ENCODE data around the gene ARL8B.
"Not testable (repeated sequence)": the region's sequence is repeated elsewhere in the genome, so short reads cannot be mapped to it uniquely, and the experiment has no call there.

ARL8B gene

DNA sequence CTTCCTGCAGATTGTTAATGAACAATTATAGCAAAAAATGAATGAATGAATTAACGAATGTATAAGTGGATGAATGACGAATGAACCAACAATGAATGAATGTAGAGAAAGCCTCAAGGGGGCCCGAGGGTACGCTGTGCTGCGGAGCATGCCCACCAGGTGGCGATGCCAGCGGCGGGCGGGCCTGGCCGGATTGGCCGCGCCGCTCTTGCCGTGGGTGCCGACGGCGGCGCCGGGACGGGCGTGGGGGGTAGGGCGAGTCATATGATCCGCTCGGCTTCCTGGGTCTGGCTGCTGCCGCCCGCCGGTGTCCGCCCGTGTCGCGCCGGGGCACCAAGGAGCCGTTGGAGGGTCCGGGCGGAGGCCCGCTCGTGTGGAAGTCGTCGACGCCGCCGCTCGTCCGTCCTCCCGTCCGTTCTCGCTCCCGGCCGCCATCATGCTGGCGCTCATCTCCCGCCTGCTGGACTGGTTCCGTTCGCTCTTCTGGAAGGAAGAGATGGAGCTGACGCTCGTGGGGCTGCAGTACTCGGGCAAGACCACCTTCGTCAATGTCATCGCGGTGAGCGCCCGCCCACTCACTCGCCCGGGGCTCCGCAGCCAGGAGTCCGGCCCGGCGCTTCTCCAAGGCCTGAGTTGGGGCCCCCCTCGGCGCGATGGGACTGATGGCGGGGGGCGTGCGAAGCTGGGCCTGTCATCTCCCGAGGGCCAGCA, at the start of gene ARL8B:
Gene ARL8B (plus strand): TSS at position 263 of the 711 bp plus-strand sequence. CDS start 174 bp downstream, at position 437.
- no peak for DNase-seq (ENCODE audit: low read depth)

DNA sequence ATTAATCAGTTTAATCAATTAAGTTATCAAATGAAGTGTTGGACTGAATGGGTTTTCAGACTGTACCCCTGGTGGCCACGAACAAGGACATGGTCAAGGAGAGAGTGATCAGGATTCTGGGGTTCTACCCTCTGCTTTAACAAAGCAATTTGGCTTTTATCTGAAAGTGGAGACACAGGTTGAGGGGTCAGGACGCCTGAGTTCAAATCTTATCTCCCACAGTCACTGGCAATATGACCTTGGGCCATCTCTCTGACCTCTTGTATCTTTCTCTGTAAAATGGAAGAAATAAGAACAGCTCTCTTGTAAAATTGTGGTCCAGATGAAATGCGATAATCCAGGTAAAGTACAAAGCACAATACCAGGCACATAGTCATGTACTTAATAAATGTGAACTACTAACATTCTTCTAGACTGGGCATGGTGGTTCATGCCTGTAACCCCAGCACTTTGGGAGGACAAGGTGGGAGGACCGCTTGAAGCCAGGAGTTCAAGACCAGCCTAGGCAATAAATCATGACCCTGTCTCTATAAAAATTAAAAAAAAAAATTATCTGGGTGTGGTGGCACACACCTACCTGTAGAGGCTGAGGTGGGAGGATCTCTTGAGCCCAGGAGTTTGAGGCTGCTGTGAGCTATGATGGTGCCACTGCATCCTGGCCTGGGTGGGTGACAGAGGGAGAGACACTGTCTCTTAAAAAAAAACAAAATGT, 48.6 kb upstream of the ARL8B start:
- DNase-seq (ENCODE audit: low read depth), result no peak

DNA sequence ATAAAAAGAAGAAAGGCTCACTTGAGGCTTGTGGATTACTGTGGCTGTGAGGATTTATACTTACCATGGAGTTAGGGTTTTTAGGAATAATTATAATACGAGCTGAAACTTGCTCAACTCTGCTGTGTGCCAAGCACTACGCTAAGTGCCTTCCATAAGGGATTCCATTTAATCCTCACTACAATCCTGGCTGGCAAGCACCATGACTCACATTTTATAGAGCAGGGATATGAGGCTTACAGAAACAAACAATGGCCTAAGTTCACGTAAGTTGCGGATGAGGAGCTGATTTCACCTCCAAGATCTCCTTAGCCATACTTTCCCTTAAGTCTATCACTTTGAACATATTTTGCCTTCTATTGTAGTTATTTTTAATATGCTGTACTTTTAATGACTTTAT, 43.9 kb upstream of the ARL8B start:
- no peak for DNase-seq (ENCODE audit: low read depth)

DNA sequence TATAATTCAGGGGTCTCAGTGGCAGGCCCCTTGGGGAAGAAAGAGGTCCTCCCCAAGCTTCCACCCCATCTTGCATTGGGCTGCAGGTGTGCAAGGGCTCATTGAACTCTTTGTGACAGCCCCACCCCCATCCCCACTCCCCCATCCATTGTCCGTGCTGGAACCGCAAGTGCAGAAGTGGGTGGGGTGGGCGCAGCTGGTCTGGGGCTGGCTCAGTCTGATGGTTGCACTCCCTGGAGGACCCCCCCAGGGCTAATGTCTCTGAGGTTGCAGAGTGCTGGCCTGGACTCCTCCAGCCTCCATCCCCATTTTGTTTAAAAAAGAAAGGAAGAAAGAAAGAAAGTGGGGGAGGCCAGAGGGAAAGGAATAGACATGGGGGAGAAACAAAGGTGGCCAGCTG, 42.3 kb upstream of the ARL8B start:
- no peak for DNase-seq (ENCODE audit: low read depth)

DNA sequence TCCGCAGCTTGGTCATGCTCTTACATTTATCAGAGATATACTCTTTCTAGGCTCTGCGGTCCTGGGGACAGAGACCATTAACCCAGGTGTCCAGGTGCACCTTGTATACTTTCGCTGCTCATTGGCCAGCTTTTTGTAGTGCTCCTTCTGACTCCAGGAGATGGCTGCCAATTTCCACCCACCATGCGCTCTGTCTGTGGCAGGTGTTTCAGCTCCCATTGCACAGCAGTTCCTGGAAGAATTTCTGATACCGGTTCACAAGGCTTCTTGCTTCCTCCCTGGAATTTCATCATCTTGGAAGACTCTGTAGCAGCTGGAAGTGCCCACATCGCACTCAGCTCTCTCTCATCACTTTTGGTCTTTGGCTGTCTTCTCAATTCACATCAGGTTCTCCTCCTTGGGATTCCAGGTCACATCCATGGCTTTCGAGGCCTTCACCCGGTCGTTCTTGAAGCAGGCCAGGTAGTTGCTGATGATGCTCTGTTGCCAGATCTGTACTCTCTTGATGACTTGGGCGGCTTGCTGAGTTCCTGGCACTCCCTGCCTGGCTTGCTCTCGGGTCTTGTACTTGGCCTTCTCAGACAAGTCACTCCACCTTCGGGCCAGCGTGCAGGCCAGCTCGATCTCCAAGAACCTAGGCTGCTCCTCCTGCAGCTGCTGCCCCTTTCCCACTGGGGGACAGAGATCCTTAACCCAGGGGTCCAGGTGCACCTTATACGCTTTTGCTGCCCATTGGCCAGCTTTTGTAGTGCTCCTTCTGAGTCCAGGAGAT, 41.1 kb upstream of the ARL8B start:
- no peak for DNase-seq (ENCODE audit: low read depth)

DNA sequence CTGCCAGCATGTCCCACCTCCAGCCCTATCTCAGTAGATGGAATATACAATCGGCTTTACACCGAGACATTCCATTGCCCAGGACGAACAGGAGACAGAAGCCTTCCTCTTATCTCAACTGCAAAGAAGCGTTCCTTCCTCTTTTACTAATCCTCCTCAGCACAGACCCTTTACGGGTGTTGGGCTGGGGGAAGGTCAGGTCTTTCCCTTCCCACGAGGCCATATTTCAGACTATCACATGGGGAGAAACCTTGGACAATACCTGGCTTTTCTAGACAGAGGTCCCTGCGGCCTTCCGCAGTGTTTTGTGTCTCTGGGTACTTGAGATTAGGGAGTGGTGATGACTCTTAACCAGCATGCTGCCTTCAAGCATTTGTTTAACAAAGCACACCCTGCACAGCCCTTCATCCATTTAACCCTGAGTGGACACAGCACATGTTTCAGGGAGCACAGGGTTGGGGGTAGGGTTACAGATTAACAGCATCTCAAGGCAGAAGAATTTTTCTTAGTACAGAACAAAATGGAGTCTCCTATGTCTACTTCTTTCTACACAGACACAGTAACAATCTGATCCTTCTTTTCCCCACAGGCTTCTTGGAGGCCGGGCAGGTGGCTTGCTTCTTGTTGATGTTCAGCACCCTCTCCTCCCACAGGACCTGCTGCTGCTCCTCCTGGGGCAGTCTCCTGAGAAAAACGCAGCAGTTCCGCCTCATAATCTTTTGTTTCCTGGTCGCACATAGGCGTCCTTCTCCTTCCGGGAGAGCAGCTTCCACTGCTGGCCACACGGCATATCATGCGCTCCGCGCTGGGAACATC, 39.9 kb upstream of the ARL8B start:
- not testable (repeated sequence) for DNase-seq (ENCODE audit: low read depth)

DNA sequence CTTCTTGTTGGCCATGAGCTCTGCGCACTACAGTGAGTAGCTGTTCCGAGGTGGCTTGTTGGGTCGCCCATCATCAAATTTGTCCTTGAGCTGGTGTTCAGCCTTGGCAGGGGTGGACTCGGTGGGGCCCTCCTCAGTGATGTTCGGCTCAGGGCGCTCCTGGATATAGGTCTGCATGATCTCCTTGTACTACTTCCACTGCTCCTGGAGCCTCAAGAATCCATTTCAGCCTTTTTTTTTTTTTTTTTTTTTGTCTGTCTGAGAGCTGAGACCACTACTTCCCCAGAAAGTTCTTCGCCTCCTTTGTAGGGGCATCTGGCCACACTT, 39.3 kb upstream of the ARL8B start:
- DNase-seq (ENCODE audit: low read depth), result no peak

DNA sequence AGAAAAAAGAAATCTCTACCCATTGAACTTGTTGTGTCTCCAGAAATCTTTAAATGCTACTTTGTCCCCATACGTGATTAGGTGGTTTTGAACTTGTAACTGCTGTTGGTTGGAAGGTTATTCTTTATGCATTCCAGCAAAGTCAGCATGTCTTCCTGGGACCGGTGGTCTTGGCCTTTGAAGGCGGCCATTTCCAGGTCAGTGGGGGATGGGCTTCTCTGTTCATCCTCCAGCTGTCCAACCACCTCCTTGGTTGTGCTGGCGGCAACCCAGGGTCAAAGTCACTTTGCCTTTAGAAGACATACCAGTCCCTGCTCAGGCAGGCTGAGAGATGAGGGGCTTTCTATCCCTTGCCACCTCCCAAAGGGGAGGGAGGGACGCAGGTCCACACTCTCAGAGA, 37.9 kb upstream of the ARL8B start:
- DNase-seq (ENCODE audit: low read depth), result no peak

DNA sequence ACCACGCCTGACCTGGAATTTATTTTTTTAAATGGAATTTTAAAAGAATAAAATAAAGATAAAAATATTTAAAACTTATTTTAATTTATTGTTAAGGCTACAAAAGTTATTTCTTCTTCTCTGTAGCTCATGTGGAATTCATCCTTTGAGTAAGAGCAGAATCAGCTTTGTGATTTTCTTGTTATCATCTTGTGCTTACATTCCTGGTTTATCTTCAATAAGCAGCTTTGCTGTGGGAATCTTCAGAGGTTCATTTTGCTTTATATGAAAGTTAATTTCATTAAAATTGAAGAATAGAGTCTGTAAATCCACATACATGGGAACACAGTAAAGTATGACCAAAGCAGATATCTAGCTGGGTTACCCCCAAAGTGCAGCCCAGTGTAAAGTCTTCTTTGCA, 35.4 kb upstream of the ARL8B start:
- DNase-seq (ENCODE audit: low read depth), result no peak

DNA sequence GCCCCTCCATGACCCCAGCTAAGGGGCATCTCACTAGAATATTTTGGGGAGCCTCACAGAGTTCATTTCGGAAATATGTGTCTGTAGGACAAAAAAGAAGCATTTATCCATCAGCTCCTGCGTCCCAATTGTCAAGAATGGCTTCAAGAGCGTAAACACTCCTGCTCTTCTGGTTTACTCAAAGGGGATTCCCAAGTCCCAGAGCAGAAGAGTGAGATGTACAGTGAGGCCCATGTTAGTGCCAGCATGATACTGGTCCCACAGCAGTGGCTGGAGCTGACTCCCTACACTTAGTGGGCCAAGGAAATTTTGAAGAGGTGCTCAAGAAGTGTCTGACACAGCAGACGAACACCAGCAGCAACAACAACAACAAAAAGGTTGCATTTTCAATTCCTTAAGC, 34.9 kb upstream of the ARL8B start:
- DNase-seq (ENCODE audit: low read depth), result no peak

DNA sequence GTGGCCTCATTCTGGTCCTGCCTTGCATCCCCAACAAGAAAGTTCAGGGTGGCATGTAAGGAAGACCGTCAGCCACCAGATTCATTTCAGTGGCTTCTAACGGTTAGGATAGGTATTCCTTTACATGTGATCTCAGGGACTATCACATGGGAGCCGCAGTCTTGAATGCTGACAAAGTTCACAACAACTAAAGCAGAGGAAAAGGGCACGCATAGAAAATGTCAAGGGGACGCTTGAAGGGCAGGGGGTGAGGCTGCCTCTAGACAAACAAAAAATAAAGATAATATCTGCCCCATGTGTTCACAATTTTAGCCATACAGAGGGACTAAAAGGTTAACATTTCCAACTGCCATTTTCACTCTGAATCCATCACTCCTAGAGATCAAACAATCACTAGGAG, 31.9 kb upstream of the ARL8B start:
- DNase-seq (ENCODE audit: low read depth), result no peak

DNA sequence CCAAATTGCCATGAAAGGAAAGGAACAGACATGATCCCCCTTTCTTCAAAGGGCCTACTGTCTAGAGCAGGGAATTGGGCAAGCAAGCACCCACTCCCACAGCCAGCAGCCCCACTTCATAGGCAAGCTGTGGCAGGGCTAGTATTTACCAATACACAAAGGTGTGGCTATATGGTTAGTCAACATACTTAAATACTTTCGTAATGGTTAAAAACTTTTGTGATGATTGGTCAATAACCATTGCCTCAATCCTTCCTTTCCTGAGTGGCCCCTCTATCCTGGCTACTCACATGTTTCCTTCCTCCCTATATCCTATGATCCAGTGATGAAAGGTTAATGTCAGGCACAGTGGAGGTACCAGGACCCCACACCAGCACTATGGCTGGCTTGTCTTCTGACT, 30.1 kb upstream of the ARL8B start:
- DNase-seq (ENCODE audit: low read depth), result no peak

DNA sequence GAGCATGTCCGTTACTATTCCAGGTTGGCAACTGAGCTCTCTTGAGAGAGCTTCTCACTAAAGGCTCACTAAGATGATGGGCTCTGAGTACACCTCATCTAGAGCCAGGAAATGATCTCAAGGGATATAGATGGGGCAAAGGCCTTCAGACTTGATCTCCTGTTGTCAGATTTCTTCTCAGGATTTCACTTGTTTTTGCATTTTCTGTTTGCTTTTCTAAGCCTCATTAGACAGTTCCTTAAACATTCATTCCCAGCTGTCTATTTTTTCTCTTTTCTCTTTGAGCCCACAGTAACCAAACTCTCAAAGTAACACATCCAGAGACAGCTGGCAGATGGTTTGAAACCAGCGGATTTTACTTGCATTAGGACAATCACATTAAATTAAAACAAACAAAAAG, 28.4 kb upstream of the ARL8B start:
- DNase-seq (ENCODE audit: low read depth), result no peak

DNA sequence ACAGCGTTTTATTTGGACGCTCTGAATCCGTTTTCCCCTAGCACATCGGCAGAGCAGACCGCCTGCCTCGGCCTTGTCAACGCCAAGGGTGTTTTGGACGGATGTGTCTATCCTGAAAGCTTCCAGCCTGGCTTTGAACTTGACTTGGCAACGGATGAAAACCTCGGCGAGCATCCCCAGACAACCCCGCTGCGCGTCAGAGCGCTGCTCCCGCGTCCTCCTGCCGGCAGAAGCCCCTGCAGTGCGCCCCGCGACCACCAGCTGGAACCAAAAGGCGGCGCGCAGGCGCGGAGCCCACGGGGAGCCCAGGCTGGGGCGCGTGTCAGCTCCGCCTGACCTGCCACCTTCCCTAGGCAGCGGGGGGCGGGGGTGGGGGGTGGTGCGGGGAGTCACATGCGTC, 26.2 kb upstream of the ARL8B start:
- DNase-seq (ENCODE audit: low read depth), result no peak

DNA sequence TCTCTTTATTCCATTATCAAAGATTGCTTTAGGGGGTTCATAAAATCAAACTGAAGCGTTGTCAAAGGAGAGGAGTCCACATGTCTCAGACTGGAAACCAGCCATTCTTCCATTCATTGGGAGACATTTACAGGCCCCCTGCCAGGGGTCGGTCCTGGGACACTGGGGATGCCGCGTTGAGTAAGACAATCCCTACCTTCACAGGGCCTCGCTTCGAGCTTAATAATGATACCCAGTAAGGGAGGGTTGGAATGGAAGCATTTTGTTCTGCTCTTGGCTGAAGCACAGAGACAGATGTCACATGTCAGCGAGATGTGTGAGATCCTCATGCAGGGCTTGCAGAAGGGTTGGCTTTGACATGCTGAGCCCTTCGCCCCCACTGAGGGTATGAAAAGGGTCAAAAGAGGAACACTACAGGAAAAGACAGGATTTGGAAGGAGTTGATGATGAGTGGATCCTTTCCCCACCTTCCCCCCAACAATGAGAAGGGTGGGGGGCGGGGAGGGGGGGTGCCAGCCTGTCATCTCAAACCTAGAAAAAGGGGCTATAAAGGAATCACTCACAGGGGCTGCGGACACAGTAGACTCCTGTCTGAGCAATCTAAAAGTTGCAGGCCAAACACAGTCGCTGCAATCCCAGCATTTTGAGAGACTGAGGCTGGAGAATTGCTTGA, 25.6 kb upstream of the ARL8B start:
- DNase-seq (ENCODE audit: low read depth), result no peak

DNA sequence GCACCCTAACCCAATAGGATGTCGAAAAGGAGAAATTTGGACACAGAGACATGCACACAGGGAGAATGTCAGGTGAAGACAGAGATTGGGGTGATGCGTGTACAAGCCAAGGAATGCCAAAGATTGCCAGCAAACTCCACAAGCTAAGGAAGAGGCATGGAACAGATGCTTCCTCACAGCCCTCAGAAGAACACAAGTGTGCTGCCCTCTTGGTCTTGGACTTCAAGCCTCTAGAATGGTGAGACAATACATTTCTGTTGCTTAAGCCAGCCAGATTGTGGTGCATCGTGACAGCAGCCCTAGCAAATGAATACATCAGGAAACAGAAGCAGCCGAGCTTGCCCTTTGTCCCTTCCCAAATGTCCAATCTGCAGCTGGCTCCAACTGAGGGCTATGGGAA, 23.7 kb upstream of the ARL8B start:
- DNase-seq (ENCODE audit: low read depth), result no peak

DNA sequence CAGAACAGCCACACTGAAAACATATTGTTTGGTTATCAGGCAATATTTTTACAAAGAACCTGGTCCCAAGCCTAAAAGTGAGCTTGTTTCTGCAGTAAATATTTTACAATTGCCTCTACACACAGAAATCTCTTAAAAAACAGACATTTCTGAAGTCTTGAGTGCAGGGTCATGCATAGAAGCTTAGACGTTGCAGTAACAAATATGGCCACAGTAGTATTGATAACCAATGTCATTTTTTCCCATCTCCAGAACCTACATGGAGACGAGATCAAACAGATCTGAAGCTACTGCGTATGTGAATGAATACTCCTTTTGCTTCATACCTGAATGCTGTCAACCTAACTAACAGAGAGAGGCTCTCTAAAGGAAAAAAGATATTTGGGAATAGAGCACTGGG, 19.6 kb upstream of the ARL8B start:
- no peak for DNase-seq (ENCODE audit: low read depth)

DNA sequence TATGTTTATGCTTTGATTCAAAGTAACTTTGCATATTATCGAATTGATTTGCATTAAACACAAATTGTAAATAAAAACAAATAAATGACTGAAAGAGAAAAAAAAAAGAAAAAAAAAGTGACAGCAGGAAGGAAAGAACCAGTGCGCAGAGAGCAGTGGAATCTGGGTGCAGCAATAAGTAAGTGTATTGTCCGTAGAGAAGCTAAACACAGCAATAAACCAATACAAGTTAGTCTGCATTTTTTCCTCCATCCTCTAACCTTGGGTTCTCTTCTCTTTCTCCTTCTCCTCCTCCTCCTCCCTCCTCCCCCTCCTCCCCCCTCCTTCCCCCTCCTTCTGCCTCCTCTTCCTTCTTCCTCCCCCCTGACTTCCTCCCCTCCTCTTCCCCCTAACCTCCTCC, 18.3 kb upstream of the ARL8B start:
- no peak for DNase-seq (ENCODE audit: low read depth)

DNA sequence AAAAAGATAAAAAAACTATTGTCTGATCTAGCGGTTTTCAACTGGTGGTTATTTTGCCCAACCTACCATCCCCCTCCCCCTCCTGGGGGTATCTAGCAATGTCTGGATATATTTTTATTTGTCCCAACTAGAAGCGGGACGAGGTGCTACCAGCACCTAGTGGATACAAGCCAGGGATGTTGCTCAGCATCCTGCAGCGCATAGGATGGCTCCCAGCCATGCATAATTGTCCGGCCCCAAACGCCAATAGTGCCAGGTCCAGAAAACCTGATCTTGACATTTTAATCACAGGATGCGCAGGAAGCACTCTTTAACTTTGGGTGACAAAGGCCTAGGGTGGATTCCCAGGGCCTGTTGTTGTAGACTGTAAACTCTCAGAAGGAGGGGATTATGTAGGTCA, 17.0 kb upstream of the ARL8B start:
- DNase-seq (ENCODE audit: low read depth), result no peak

DNA sequence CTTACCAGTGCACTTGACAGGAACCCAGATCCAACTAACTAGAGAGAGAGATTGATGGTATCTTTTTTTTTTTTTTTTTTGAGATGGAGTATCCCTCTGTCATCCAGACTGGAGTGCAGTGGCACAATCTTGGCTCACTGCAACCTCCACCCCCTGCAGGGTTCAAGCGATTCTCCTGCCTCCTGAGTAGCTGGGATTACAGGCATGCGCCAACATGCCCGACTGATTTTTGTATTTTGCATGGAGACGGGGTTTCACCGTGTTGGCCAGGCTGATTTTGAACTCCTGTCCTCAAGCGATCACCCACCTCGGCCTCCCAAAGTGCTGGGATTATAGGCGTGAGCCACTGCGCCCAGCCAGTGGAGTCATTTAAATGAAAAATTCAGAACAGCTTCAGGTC, 15.7 kb upstream of the ARL8B start:
- DNase-seq (ENCODE audit: low read depth), result not testable (repeated sequence)

DNA sequence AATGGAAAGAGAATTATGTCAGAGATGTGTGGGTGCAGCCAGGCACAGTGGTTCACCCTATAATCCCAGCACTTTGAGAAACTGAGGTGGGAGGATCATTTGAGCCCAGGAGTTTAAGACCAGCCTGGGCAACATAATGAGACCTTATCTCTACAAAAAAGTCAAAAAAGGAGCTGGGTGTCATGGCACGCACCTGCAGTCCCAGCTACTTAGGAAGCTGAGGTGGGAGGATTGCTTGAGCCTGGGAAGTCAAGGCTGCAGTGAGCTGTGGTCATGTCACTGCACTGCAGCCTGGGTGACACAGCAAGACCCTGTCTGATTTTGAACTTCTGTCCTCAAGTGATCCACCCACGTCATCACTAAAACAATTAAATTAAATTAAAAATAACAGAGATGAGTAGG, 15.2 kb upstream of the ARL8B start:
- DNase-seq (ENCODE audit: low read depth), result not testable (repeated sequence)

DNA sequence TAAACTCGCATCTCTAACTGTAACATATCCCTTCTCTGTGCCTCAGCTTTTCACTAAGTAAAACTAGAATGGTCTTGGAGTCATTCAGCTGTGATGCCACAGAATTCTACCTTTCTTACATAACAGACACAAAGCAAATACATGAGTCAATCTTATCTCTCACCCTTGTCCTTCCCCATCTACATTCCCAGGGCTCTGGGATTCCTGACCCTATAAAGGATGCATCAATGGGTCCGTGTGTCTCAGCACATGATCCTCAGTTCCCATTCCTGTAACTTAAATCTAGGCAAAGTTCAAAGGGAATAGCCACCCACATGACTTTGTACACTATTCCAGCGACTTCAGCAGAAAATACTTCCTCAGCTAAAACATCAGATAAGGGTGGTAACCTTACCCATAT, 11.8 kb upstream of the ARL8B start:
- DNase-seq (ENCODE audit: low read depth), result no peak
